Osteoblast (primary cell): ENCODE results near the gene ALDH8A1. TPM values are rescaled to one million over a fixed set of nuclear protein-coding genes. Genes with fewer than 3 reads are reported as not detected.
"Not testable (repeated sequence)": the region's sequence is repeated elsewhere in the genome, so short reads cannot be mapped to it uniquely, and the experiment has no call there.

Experiments used
- DNase-seq: peaks from one replicate; pipeline ENCODE4 v3.0.0; 2011; ENCODE audit warnings: low spot score, mixed read lengths; ENCODE audit not compliant: insufficient read length; ENCODE audit errors: missing footprints
- H2AFZ ChIP-seq: 2 replicates; pipeline ENCODE4 v1.6.0; 2011; ENCODE audit warnings: mild to moderate bottlenecking, low read length
- H3K27ac ChIP-seq: 2 replicates; pipeline ENCODE4 v1.5.1; 2011; ENCODE audit warnings: mild to moderate bottlenecking, low read depth, low read length, moderate library complexity
- H3K27me3 ChIP-seq: 2 replicates; pipeline ENCODE4 v1.6.0; 2012; ENCODE audit warnings: mild to moderate bottlenecking, control low read depth, inconsistent platforms, low read length, moderate library complexity; ENCODE audit not compliant: insufficient read depth
- H3K36me3 ChIP-seq: 2 replicates; pipeline ENCODE4 v1.5.1; 2011; ENCODE audit warnings: mild to moderate bottlenecking, low read length, control low read depth, moderate library complexity; ENCODE audit not compliant: insufficient read depth
- H3K4me1 ChIP-seq: 2 replicates; pipeline ENCODE4 v1.5.1; 2011; ENCODE audit warnings: mild to moderate bottlenecking, low read length, control low read depth, moderate library complexity; ENCODE audit not compliant: insufficient read depth
- H3K4me2 ChIP-seq: 2 replicates; pipeline ENCODE4 v1.6.0; 2011; ENCODE audit warnings: mild to moderate bottlenecking, low read length; ENCODE audit not compliant: insufficient read depth
- H3K4me3 ChIP-seq: fragments of 200-600 bp; sonication (generic); 3 replicates; pipeline ENCODE4 v1.5.1; 2012; ENCODE audit warnings: mild to moderate bottlenecking, low read length, inconsistent platforms; ENCODE audit not compliant: insufficient read depth
- H3K79me2 ChIP-seq: 2 replicates; pipeline ENCODE4 v1.6.0; 2012; ENCODE audit warnings: mild to moderate bottlenecking, low read length, control low read depth, inconsistent platforms; ENCODE audit not compliant: insufficient read depth
- H3K9me3 ChIP-seq: 2 replicates; pipeline ENCODE4 v1.5.1; 2011; ENCODE audit warnings: low read depth, low read length, control low read depth
- H4K20me1 ChIP-seq: 2 replicates; pipeline ENCODE4 v1.6.0; 2012; ENCODE audit warnings: mild to moderate bottlenecking, low read length, control low read depth; ENCODE audit not compliant: insufficient read depth
- CTCF ChIP-seq: IDR thresholded peaks from 2 replicates; pipeline ENCODE4 v1.5.1; 2011; ENCODE audit warnings: mild to moderate bottlenecking, low read depth, low read length, moderate library complexity; ENCODE audit errors: extremely low read depth
- total RNA-seq: library from RNA; depleted of rRNA; stranded (reverse); fragments of >200 nt; gene quantifications from 2 replicates; pipeline ENCODE4 v1.2.3, GENCODE V29; 2012

The ALDH8A1 gene
- total RNA-seq, 1 donor: under 0.01 TPM

GRCh38 chr6:134902074-134902861 lies 47.6 kb downstream of the ALDH8A1 start:
- Histone ChIP-seq H4K20me1 (no peaks in the 10 kb centered on the region), H2AFZ (peak overlapping the region; percentile 63)
- DNase-seq: no peak

GRCh38 chr6:134898575-134898974 lies 51.3 kb downstream of the ALDH8A1 start:
- no peak for DNase-seq

More at GRCh38 chr6:134902074-134902861, 47.6 kb downstream of the ALDH8A1 start:
- no peak for TF ChIP-seq CTCF
- Histone ChIP-seq H3K9me3 (no peaks in the 10 kb centered on the region), H3K36me3 (no peaks in the 10 kb centered on the region), H3K79me2 (no peaks in the 10 kb centered on the region), H3K27me3 (no peaks in the 10 kb centered on the region), H3K27ac (no peak overlapping the region), H3K4me1 (peaks cover 7% of the 10 kb centered on the region), H3K4me2 (no peak overlapping the region), H3K4me3 (no peak overlapping the region)

GRCh38 chr6:134898166-134898565 lies 51.7 kb downstream of the ALDH8A1 start:
- H3K36me3 ChIP-seq, H3K4me3 ChIP-seq, H2AFZ ChIP-seq, H4K20me1 ChIP-seq, H3K9me3 ChIP-seq, H3K27ac ChIP-seq, H3K27me3 ChIP-seq, H3K4me2 ChIP-seq, H3K4me1 ChIP-seq, H3K79me2 ChIP-seq: not testable (repeated sequence)
- peak; percentile 61 for DNase-seq

More at GRCh38 chr6:134898575-134898974, 51.3 kb downstream of the ALDH8A1 start:
- H3K36me3 ChIP-seq: no peaks in the 10 kb centered on the region
- H3K79me2 ChIP-seq: no peaks in the 10 kb centered on the region
- no peaks in the 10 kb centered on the region for H4K20me1 ChIP-seq
- no peak overlapping the region for H2AFZ ChIP-seq
- H3K4me1 ChIP-seq: peaks cover 7% of the 10 kb centered on the region
- H3K4me3 ChIP-seq: no peak overlapping the region
- no peaks in the 10 kb centered on the region for H3K9me3 ChIP-seq
- no peak overlapping the region for H3K4me2 ChIP-seq
- peak overlapping the region; percentile 31 for H3K27ac ChIP-seq
- no peaks in the 10 kb centered on the region for H3K27me3 ChIP-seq
- no peak for TF ChIP-seq CTCF

GRCh38 chr6:134896910-134897309 lies 53.0 kb downstream of the ALDH8A1 start:
- Histone ChIP-seq H2AFZ (no peak overlapping the region), H3K36me3 (no peaks in the 10 kb centered on the region), H3K27ac (no peak overlapping the region), H3K79me2 (no peaks in the 10 kb centered on the region), H3K27me3 (no peaks in the 10 kb centered on the region), H3K4me3 (no peak overlapping the region), H3K4me1 (peaks cover 4% of the 10 kb centered on the region), H3K9me3 (peaks cover 2% of the 10 kb centered on the region), H4K20me1 (no peaks in the 10 kb centered on the region), H3K4me2 (no peak overlapping the region)
- no peak for DNase-seq
- no peak for TF ChIP-seq CTCF
